SK-N-MC (cell line): ENCODE measurements around the gene CTLA4.

ENCODE experiments used
- EZH2 ChIP-seq: fragments of 200-600 bp; sonication (generic); IDR thresholded peaks from one replicate; pipeline ENCODE4 v1.6.1; 2017; ENCODE audit warnings: antibody characterized with exemption
- FOXP2 ChIP-seq: optimal IDR thresholded peaks from 2 replicates; pipeline ENCODE3; 2011; ENCODE audit warnings: mild to moderate bottlenecking, moderate library complexity; ENCODE audit not compliant: insufficient read depth; ENCODE audit errors: extremely low read length, control extremely low read depth
- POLR2AphosphoS5 ChIP-seq: IDR thresholded peaks from 2 replicates; pipeline ENCODE4 v1.6.1; 2012; ENCODE audit warnings: mild to moderate bottlenecking, low read depth, low read length, borderline replicate concordance

DNA sequence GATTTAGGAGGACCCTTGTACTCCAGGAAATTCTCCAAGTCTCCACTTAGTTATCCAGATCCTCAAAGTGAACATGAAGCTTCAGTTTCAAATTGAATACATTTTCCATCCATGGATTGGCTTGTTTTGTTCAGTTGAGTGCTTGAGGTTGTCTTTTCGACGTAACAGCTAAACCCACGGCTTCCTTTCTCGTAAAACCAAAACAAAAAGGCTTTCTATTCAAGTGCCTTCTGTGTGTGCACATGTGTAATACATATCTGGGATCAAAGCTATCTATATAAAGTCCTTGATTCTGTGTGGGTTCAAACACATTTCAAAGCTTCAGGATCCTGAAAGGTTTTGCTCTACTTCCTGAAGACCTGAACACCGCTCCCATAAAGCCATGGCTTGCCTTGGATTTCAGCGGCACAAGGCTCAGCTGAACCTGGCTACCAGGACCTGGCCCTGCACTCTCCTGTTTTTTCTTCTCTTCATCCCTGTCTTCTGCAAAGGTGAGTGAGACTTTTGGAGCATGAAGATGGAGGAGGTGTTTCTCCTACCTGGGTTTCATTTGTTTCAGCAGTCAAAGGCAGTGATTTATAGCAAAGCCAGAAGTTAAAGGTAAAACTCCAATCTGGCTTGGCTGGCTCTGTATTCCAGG is at the start of gene CTLA4:
- TF ChIP-seq POLR2AphosphoS5, result no peak
- TF ChIP-seq EZH2, result no peak
- no peak for TF ChIP-seq FOXP2
